Measurements from ENCODE around the gene TRIM67. TPM values are rescaled to one million over a fixed set of nuclear protein-coding genes. Genes with fewer than 3 reads are reported as not detected.

The TRIM67 gene
- total RNA-seq, 1 experiment from 2014 or later = not detected

DNA sequence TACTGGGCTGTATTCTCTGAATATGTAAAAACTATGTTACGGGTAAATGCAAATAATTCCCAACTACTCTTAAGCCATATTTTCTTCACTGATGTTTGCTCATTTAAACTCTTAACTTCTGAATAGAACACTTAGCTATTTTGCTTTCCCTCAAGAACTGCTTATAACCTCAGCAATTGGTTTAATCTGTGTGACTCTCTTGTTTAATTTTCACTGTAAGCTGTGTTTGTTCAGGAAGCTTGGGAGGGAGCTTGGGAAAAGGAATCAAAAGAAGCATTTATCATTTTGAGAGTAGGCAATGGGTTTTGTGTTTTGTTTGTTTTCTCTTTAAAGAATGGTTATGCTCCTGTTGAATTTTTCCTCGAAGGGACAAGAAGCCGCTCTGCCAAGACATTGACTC is 103.5 kb downstream of the TRIM67 start:
- no peak overlapping the region for H3K4me3 ChIP-seq (ENCODE audit: low read length)
- no peaks in the 10 kb centered on the region for H3K27me3 ChIP-seq (ENCODE audit: low read length)
- no peak overlapping the region for H3K27ac ChIP-seq (ENCODE audit: low read length)
- H3F3A ChIP-seq (ENCODE audit: low read length, unreplicated experiment) = no peaks in the 10 kb centered on the region
- no peaks in the 10 kb centered on the region for H3K4me1 ChIP-seq (ENCODE audit: insufficient read depth, low read length)
- no peak for TF ChIP-seq EZH2phosphoT487 (IDR thresholded peaks at IDR 0.05; ENCODE audit: borderline replicate concordance, low read length)
- no peak for TF ChIP-seq EZH2 (IDR thresholded peaks at IDR 0.05; ENCODE audit: low read length, unreplicated experiment)
- TF ChIP-seq, protein P1, sequence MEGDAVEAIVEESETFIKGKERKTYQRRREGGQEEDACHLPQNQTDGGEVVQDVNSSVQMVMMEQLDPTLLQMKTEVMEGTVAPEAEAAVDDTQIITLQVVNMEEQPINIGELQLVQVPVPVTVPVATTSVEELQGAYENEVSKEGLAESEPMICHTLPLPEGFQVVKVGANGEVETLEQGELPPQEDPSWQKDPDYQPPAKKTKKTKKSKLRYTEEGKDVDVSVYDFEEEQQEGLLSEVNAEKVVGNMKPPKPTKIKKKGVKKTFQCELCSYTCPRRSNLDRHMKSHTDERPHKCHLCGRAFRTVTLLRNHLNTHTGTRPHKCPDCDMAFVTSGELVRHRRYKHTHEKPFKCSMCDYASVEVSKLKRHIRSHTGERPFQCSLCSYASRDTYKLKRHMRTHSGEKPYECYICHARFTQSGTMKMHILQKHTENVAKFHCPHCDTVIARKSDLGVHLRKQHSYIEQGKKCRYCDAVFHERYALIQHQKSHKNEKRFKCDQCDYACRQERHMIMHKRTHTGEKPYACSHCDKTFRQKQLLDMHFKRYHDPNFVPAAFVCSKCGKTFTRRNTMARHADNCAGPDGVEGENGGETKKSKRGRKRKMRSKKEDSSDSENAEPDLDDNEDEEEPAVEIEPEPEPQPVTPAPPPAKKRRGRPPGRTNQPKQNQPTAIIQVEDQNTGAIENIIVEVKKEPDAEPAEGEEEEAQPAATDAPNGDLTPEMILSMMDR (conservative IDR thresholded peaks at IDR 0.05; ENCODE audit: low read depth, low read length) = no peak
- DNase-seq (no peak), ATAC-seq (peak; percentile 58)
- no peak overlapping the region for H3K4me2 ChIP-seq (ENCODE audit: low read length)
- no peaks in the 10 kb centered on the region for H3K9me2 ChIP-seq (replicated peaks; ENCODE audit: low read length)
- no peak overlapping the region for H2AFZ ChIP-seq (ENCODE audit: low read length)
- H4K20me1 ChIP-seq (ENCODE audit: low read length) = no peaks in the 10 kb centered on the region
- BruUV-seq (replicated peaks) = no TSS peak
- H3K9me3 ChIP-seq (ENCODE audit: low read length) = no peaks in the 10 kb centered on the region
- H3K36me3 ChIP-seq (ENCODE audit: low read depth, low read length) = peaks cover 47% of the 10 kb centered on the region
- ChIA-PET POLR2A (ENCODE audit: unreplicated experiment) (no interaction called here), CTCF (no interaction called here)
- no peaks in the 10 kb centered on the region for H3K79me2 ChIP-seq (ENCODE audit: low read length)
- intact Hi-C loops (cut with micrococcal nuclease) = no loop called here
- no peak overlapping the region for H3K9ac ChIP-seq (ENCODE audit: low read length)

DNA sequence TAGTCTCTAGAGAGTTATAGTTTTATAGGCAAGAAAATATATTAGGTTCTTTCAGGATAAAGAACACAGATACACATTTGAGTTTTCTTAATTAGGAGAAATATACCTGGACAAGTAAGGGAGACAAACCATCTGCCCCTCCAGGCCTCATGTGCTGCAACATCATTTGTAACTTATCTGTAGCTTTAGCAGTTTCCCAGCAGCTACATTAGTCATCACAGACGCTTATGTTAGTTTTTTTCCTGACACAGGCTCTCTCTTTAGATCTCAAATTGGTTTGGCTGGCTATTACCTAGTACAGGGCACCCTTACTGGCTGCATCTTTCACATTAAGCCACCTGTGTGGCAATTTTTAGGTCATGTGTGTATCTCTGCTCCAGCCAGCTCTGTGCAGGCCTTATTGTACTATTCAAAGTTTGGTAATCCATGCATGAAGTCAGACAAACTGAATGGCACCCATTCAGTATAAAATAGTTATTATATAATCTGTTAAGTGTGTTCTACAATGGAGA is 105.0 kb downstream of the TRIM67 start:
- TF ChIP-seq, protein P1 (conservative IDR thresholded peaks at IDR 0.05; ENCODE audit: low read depth, low read length) = no peak
- TF ChIP-seq EZH2 (IDR thresholded peaks at IDR 0.05; ENCODE audit: low read length, unreplicated experiment) (no peak), EZH2phosphoT487 (IDR thresholded peaks at IDR 0.05; ENCODE audit: borderline replicate concordance, low read length) (no peak)
- no peaks in the 10 kb centered on the region for H3F3A ChIP-seq (ENCODE audit: low read length, unreplicated experiment)
- no peaks in the 10 kb centered on the region for H3K9me3 ChIP-seq (ENCODE audit: low read length)
- H2AFZ ChIP-seq (ENCODE audit: low read length) = no peak overlapping the region
- no peak overlapping the region for H3K4me2 ChIP-seq (ENCODE audit: low read length)
- no peak overlapping the region for H3K9ac ChIP-seq (ENCODE audit: low read length)
- no TSS peak for BruUV-seq (replicated peaks)
- intact Hi-C loops (cut with micrococcal nuclease) = no loop called here
- H3K36me3 ChIP-seq (ENCODE audit: low read depth, low read length) = peaks cover 33% of the 10 kb centered on the region
- no peaks in the 10 kb centered on the region for H3K9me2 ChIP-seq (replicated peaks; ENCODE audit: low read length)
- ChIA-PET CTCF (no interaction called here), POLR2A (ENCODE audit: unreplicated experiment) (no interaction called here)
- H3K27me3 ChIP-seq (ENCODE audit: low read length) = no peaks in the 10 kb centered on the region
- H3K79me2 ChIP-seq (ENCODE audit: low read length) = no peaks in the 10 kb centered on the region
- no peaks in the 10 kb centered on the region for H4K20me1 ChIP-seq (ENCODE audit: low read length)
- DNase-seq (no peak), ATAC-seq (no peak)
- no peak overlapping the region for H3K4me3 ChIP-seq (ENCODE audit: low read length)
- H3K4me1 ChIP-seq (ENCODE audit: insufficient read depth, low read length) = no peaks in the 10 kb centered on the region
- no peak overlapping the region for H3K27ac ChIP-seq (ENCODE audit: low read length)

Other genes with a start within 250 kb of the TRIM67 start
- 17.0 and 20.2 TPM in 2 replicates for gene TTC13, start 183.2 kb upstream of the TRIM67 start, total RNA-seq (2014; rRNA removed)
- 29.4 and 30.6 TPM in 2 replicates for gene ARV1, start 183.0 kb upstream of the TRIM67 start, total RNA-seq (2014; rRNA removed)
- gene FAM89A, start 121.8 kb upstream of the TRIM67 start, total RNA-seq (2014; rRNA removed) = 7.5 and 12.4 TPM in 2 replicates
- 40.5 and 45.8 TPM in 2 replicates for gene GNPAT, start 79.2 kb downstream of the TRIM67 start, total RNA-seq (2014; rRNA removed)
- gene EXOC8, start 175.8 kb downstream of the TRIM67 start, total RNA-seq (2014; rRNA removed) = 14.0 and 14.9 TPM in 2 replicates
- gene SPRTN, start 176.2 kb downstream of the TRIM67 start, total RNA-seq (2014; rRNA removed) = 17.1 and 27.8 TPM in 2 replicates